Vagina (tissue), 2 donors: ENCODE results near the gene TRPV5.

Experiments used
- POLR2A ChIP-seq, 2 donors: fragments of 450-650 bp; IDR thresholded peaks; one replicate each; pipeline ENCODE4 v1.6.1; 2017; ENCODE audit warnings: antibody characterized with exemption in 2 of 2, mild to moderate bottlenecking in 2 of 2, moderate library complexity in 2 of 2
- TF ChIP-seq, protein P1 (sequence below), 3 experiments: fragments of 450-650 bp in 2 of 3; fragments of 200-600 bp in 1 of 3; sonication (generic) in 1 of 3; IDR thresholded peaks; one replicate each; pipeline ENCODE4 v1.5.1; 2017 to 2019; ENCODE audit warnings: antibody characterized with exemption in 3 of 3, mild to moderate bottlenecking in 2 of 3, moderate library complexity in 2 of 3

DNA sequence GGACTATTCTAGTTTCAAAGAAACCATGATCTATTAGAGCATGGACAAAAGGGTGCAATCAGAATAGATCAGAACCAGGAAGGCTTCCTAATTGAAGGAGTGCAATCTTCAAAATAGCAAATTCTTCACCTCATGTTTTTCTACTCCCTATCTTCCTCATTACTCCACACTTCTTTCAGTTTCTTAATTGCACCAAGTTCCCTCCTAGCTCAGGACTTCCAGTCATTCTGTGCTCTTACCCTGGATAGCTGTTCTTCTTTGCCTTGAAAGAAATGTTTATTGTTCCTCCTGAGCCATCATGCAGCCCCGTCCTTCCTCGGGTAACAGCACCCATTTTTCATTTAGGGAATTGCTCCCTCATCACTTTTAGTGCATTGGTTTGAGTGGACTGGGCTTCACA is 23.1 kb downstream of the TRPV5 start:
- TF ChIP-seq, protein P1, sequence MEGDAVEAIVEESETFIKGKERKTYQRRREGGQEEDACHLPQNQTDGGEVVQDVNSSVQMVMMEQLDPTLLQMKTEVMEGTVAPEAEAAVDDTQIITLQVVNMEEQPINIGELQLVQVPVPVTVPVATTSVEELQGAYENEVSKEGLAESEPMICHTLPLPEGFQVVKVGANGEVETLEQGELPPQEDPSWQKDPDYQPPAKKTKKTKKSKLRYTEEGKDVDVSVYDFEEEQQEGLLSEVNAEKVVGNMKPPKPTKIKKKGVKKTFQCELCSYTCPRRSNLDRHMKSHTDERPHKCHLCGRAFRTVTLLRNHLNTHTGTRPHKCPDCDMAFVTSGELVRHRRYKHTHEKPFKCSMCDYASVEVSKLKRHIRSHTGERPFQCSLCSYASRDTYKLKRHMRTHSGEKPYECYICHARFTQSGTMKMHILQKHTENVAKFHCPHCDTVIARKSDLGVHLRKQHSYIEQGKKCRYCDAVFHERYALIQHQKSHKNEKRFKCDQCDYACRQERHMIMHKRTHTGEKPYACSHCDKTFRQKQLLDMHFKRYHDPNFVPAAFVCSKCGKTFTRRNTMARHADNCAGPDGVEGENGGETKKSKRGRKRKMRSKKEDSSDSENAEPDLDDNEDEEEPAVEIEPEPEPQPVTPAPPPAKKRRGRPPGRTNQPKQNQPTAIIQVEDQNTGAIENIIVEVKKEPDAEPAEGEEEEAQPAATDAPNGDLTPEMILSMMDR (IDR thresholded peaks at IDR 0.05), result no peak
- no peak for TF ChIP-seq POLR2A (IDR thresholded peaks at IDR 0.05)
